HepG2 (cell line): ENCODE data around the gene DYNC1I2. TPM values are rescaled to one million over a fixed set of nuclear protein-coding genes. Genes with fewer than 3 reads are reported as not detected.

ENCODE experiments used
- ATAC-seq: fragments of 200-7000 bp; cut with Tn5 transposase; 3 replicates; pipeline ENCODE4 v1.9.1; 2020; ENCODE audit warnings: mild to moderate bottlenecking, moderate library complexity
- BruUV-seq: library from RNA; stranded (reverse); fragments of 400-500 nt; replicated peaks from 2 replicates; lab custom pipeline; 2021; lab: Mats Ljungman, UMichigan
- CTCF ChIA-PET: fragments of 300-600 bp; formaldehyde crosslinking; extraction: SDS; loops from one replicate; lab custom pipeline; 2021; ENCODE audit warnings: low total read pairs, inconsistent platforms, low intra/inter-chr PET ratio; lab: Yijun Ruan, JAX
- POLR2A ChIA-PET: fragments of 350-600 bp; sonication (Branson Sonifier 250); formaldehyde crosslinking; loops from one replicate; lab custom pipeline; 2020; ENCODE audit warnings: antibody characterized with exemption, inconsistent platforms; lab: Yijun Ruan, JAX
- DNase-seq: peaks from one replicate; pipeline ENCODE4 v3.0.0-alpha.2; 2015; ENCODE audit warnings: low spot score
- FAIRE-seq: peaks from 3 replicates; lab custom pipeline; 2011; peaks lifted over from hg19 to GRCh38; lab: Jason Lieb, UNC
- H2AFZ ChIP-seq: one replicate; pipeline ENCODE4 v1.6.1; 2011; ENCODE audit warnings: low read length, inconsistent platforms
- H3K27ac ChIP-seq: fragments of 300-600 bp; 3 replicates; pipeline ENCODE4 v1.8.0; 2011; ENCODE audit warnings: mixed run types, mild to moderate bottlenecking, mixed read lengths, low read length, inconsistent platforms; ENCODE audit not compliant: insufficient read depth; ENCODE audit errors: extremely low read length
- H3K27me3 ChIP-seq, 2 experiments: fragments of 200-600 bp in 1 of 2; 2 replicates in 1 of 2; 3 replicates in 1 of 2; pipeline versions ENCODE4 v1.6.0 to v1.8.0; 2011; ENCODE audit warnings: low read length in 2 of 2, mild to moderate bottlenecking in 2 of 2, moderate library complexity in 2 of 2, inconsistent platforms in 1 of 2; ENCODE audit not compliant: insufficient read depth in 2 of 2, control insufficient read depth in 1 of 2
- H3K36me3 ChIP-seq, 2 experiments: fragments of 200-600 bp in 1 of 2; replicated peaks in 1 of 2; 2 replicates in 1 of 2; 3 replicates in 1 of 2; pipeline versions ENCODE4 v1.5.1 to v1.8.0; 2011; ENCODE audit warnings: low read length in 2 of 2, inconsistent platforms in 1 of 2; ENCODE audit not compliant: insufficient read depth in 2 of 2, control insufficient read depth in 1 of 2
- H3K4me1 ChIP-seq: 2 replicates; pipeline ENCODE4 v1.5.1; 2012; ENCODE audit warnings: low read length, inconsistent platforms; ENCODE audit not compliant: insufficient read depth
- H3K4me2 ChIP-seq: 2 replicates; pipeline ENCODE4 v1.6.0; 2011; ENCODE audit warnings: low read depth, low read length, inconsistent platforms
- H3K4me3 ChIP-seq, 3 experiments: fragments of 200-600 bp in 1 of 3; sonication (generic), shearing (Covaris generic) in 1 of 3; replicated peaks in 1 of 3; 2 replicates each; pipeline ENCODE4 v1.5.1; 2011 to 2016; ENCODE audit warnings: low read length in 3 of 3, inconsistent platforms in 2 of 3, low read depth in 2 of 3, mild to moderate bottlenecking in 2 of 3, control low read depth in 1 of 3, mixed read lengths in 1 of 3; ENCODE audit not compliant: insufficient read depth in 1 of 3
- H3K79me2 ChIP-seq: one replicate; pipeline ENCODE4 v1.6.1; 2011; ENCODE audit warnings: low read length, inconsistent platforms; ENCODE audit not compliant: insufficient read depth
- H3K9ac ChIP-seq: 2 replicates; pipeline ENCODE4 v1.6.0; 2011; ENCODE audit warnings: mild to moderate bottlenecking, low read depth, low read length, inconsistent platforms; ENCODE audit not compliant: insufficient read depth
- H3K9me3 ChIP-seq: 2 replicates; pipeline ENCODE4 v1.5.1; 2012; ENCODE audit warnings: mild to moderate bottlenecking, low read length
- H4K20me1 ChIP-seq: 2 replicates; pipeline ENCODE4 v1.6.0; 2011; ENCODE audit warnings: inconsistent platforms, mild to moderate bottlenecking, low read length, moderate library complexity; ENCODE audit not compliant: insufficient read depth
- BCL3 ChIP-seq: sonication (generic); formaldehyde crosslinking; IDR thresholded peaks from 2 replicates; pipeline ENCODE4 v1.5.1; 2020; ENCODE audit warnings: mild to moderate bottlenecking, missing genetic modification reagents, moderate library complexity
- ETV5 ChIP-seq: IDR thresholded peaks from 2 replicates; pipeline ENCODE4 v1.6.1; 2018; ENCODE audit warnings: missing biosample characterization, missing genetic modification reagents, inconsistent platforms, borderline replicate concordance
- HDAC1 ChIP-seq: sonication (generic); formaldehyde crosslinking; IDR thresholded peaks from 2 replicates; pipeline ENCODE4 v1.5.1; 2020; ENCODE audit warnings: mild to moderate bottlenecking, missing genetic modification reagents
- HNF4A ChIP-seq: sonication (generic); formaldehyde crosslinking; IDR thresholded peaks from 2 replicates; pipeline ENCODE4 v1.4.0; 2020; ENCODE audit warnings: missing genetic modification reagents
- KLF12 ChIP-seq: sonication (generic); formaldehyde crosslinking; IDR thresholded peaks from 2 replicates; pipeline ENCODE4 v1.4.0; 2020; ENCODE audit warnings: missing genetic modification reagents, borderline replicate concordance
- KLF16 ChIP-seq, 2 experiments: sonication (generic) in 1 of 2; formaldehyde crosslinking in 1 of 2; IDR thresholded peaks; 2 replicates each; pipeline versions ENCODE4 v1.6.1 to v1.8.0; 2016 to 2023; ENCODE audit warnings: missing genetic modification reagents in 2 of 2, missing compliant biosample characterization in 1 of 2
- NCOR1 ChIP-seq: fragments of 200-600 bp; sonication (generic); IDR thresholded peaks from 2 replicates; pipeline ENCODE4 v1.7.0; 2017; ENCODE audit warnings: antibody characterized with exemption, low read length, borderline replicate concordance
- NKX3-1 ChIP-seq: sonication (generic); formaldehyde crosslinking; IDR thresholded peaks from 2 replicates; pipeline ENCODE4 v1.5.0; 2020; ENCODE audit warnings: missing genetic modification reagents
- ZNF773 ChIP-seq: sonication (generic); formaldehyde crosslinking; IDR thresholded peaks from 2 replicates; pipeline ENCODE4 v1.4.0; 2020; ENCODE audit warnings: missing genetic modification reagents, borderline replicate concordance
- WGBS: methylation state at CpG from one replicate; pipeline ENCODE4 v1.1.6; 2017; ENCODE audit warnings: low lambda C conversion rate; 5-methylcytosine and 5-hydroxymethylcytosine counted together
- in situ Hi-C: cut with HindIII; loops from 2 replicates; pipeline ENCODE4 v1.10.0; 2017; ENCODE audit warnings: low pct_unique_long_range_greater_than_20kb; ENCODE audit not compliant: extremely low pct_ligation_motif_present
- intact Hi-C: fragments of 100-400 bp; cut with micrococcal nuclease; formaldehyde crosslinking; loops from one replicate; pipeline ENCODE4 v1.10.0; 2022; ENCODE audit not compliant: unreplicated experiment
- polyA plus RNA-seq, 8 experiments: library from polyadenylated mRNA; depleted of rRNA in 3 of 8; stranded (reverse) in 7 of 8; unstranded in 1 of 8; fragments of >200 nt; fragmentation: Illumina TruSeq in 4 of 8; extraction: Trizol in 4 of 8; gene quantifications; 2 replicates each; pipeline versions ENCODE4 v1.2.1 to v1.2.3, GENCODE V29; 2011 to 2016; ENCODE audit warnings: low read depth in 4 of 8, missing spikeins in 1 of 8, mixed read lengths in 1 of 8; ENCODE audit not compliant: insufficient read depth in 1 of 8
- total RNA-seq, 5 experiments: library from RNA; depleted of rRNA; stranded (reverse); fragments of >200 nt; fragmentation: Illumina TruSeq; extraction: Trizol; gene quantifications; 2 replicates each; pipeline ENCODE4 v1.2.3, GENCODE V29; 2016; ENCODE audit warnings: low read depth in 1 of 5
- TF ChIP-seq, protein P1 (sequence below): sonication (generic); formaldehyde crosslinking; IDR thresholded peaks from 2 replicates; pipeline ENCODE4 v1.9.0; 2021; ENCODE audit warnings: missing genetic modification reagents, borderline replicate concordance
- TF ChIP-seq, protein P2 (sequence below): sonication (generic); formaldehyde crosslinking; IDR thresholded peaks from 2 replicates; pipeline ENCODE4 v1.4.0; 2020; ENCODE audit warnings: missing genetic modification reagents

DYNC1I2 gene
- total and polyA plus RNA-seq, 2 of the 13 experiments (the other 11 are each of a cell fraction or from before 2014, with no cell fraction given): 84.0 to 99.8 TPM

DNA sequence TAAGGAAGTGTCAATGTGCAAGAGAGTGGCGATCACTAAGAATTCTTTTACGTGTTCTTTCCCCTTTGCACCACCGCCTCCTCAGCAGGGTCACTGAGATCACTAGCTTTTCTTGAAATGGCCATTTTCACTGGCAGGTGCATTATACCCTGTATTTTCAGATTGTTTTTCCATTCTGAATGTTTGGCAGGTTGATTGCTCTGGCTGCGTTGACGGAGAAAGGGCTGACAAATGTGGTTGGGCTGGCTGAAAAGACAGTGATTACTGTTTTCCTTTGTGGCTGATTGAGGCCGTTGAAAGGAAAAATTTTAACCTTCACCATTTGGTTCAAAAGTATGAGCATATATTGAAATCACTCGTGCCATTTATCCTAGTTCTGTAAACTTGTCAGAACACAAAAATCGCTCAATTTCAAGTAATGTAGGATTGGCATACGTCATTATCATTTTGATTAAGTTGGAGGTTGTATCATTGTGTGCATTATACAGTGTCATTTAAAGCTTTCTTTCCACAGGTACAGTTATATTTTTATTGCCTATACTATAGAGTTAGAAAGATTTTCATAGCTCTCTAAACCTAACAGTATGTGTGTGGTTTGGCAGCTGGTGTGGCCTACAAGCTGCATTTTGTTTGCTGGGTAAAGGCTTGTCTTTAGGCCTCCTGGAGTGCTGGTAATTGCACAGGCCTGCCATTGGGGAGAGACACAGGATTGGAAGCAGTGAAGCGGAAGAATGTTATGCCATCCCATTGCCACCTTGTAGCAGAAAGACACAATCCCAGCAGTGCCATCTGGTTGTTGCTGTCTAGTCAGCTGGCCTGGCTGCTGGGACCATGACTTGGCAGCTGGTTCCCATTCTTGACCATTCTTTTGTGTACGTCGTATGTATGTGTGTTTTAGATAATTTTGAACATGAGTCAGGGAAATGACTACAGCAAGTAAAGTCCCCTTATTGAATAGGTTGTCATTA lies 36.7 kb downstream of the DYNC1I2 start (continued):
- TF ChIP-seq, protein P1, sequence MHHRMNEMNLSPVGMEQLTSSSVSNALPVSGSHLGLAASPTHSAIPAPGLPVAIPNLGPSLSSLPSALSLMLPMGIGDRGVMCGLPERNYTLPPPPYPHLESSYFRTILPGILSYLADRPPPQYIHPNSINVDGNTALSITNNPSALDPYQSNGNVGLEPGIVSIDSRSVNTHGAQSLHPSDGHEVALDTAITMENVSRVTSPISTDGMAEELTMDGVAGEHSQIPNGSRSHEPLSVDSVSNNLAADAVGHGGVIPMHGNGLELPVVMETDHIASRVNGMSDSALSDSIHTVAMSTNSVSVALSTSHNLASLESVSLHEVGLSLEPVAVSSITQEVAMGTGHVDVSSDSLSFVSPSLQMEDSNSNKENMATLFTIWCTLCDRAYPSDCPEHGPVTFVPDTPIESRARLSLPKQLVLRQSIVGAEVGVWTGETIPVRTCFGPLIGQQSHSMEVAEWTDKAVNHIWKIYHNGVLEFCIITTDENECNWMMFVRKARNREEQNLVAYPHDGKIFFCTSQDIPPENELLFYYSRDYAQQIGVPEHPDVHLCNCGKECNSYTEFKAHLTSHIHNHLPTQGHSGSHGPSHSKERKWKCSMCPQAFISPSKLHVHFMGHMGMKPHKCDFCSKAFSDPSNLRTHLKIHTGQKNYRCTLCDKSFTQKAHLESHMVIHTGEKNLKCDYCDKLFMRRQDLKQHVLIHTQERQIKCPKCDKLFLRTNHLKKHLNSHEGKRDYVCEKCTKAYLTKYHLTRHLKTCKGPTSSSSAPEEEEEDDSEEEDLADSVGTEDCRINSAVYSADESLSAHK (CRISPR knock-in tag): no peak

GRCh38 chr2:171726847-171727450 lies 39.7 kb downstream of the DYNC1I2 start:
- CTCF ChIA-PET: no interaction called here
- 96% methylated on average over 1 of the region's 1 CpG for WGBS

More at GRCh38 chr2:171726847-171727450, 39.7 kb downstream of the DYNC1I2 start:
- in situ Hi-C loops (no loop called here), intact Hi-C loops (loop anchor here (5.0 to 10.0 kb wide), 2 partner anchors 58 to 80 kb away; no protein-coding TSS in a partner anchor)
- Histone ChIP-seq H3K79me2 (no peaks in the 10 kb centered on the region), H3K36me3 (peaks cover 3 to 41% of the 10 kb centered on the region in 2 experiments), H3K27me3 (no peaks in the 10 kb centered on the region), H3K9me3 (no peaks in the 10 kb centered on the region), H3K9ac (no peak overlapping the region), H3K27ac (no peak overlapping the region), H3K4me3 (no peak overlapping the region), H3K4me2 (no peak overlapping the region), H3K4me1 (peaks cover 36% of the 10 kb centered on the region), H2AFZ (no peak overlapping the region), H4K20me1 (no peaks in the 10 kb centered on the region)
- POLR2A ChIA-PET: no interaction called here
- no TSS peak for BruUV-seq
- FAIRE-seq: no peak
- DNase-seq: no peak
- TF ChIP-seq BCL3 (no peak), HDAC1 (CRISPR knock-in tag) (no peak), KLF12 (CRISPR knock-in tag) (no peak), NCOR1 (no peak), KLF16 (CRISPR knock-in tag; IDR thresholded peaks at IDR 0.05) (no peak), ZNF773 (CRISPR knock-in tag) (no peak), NKX3-1 (CRISPR knock-in tag) (no peak), ETV5 (CRISPR knock-in tag) (no peak), HNF4A (no peak)
- TF ChIP-seq, protein P2, sequence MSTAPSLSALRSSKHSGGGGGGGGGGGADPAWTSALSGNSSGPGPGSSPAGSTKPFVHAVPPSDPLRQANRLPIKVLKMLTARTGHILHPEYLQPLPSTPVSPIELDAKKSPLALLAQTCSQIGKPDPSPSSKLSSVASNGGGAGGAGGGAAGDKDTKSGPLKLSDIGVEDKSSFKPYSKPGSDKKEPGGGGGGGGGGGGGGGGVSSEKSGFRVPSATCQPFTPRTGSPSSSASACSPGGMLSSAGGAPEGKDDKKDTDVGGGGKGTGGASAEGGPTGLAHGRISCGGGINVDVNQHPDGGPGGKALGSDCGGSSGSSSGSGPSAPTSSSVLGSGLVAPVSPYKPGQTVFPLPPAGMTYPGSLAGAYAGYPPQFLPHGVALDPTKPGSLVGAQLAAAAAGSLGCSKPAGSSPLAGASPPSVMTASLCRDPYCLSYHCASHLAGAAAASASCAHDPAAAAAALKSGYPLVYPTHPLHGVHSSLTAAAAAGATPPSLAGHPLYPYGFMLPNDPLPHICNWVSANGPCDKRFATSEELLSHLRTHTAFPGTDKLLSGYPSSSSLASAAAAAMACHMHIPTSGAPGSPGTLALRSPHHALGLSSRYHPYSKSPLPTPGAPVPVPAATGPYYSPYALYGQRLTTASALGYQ (CRISPR knock-in tag): no peak
- no peak for ATAC-seq
